GM12878 (cell line): ENCODE results near the gene SEC24A. TPM values are rescaled to one million over a fixed set of nuclear protein-coding genes. Genes with fewer than 3 reads are reported as not detected.

Experiments
- CBFB ChIP-seq: IDR thresholded peaks from 2 replicates; pipeline ENCODE4 v1.6.1; 2016; ENCODE audit warnings: antibody characterized with exemption, low read depth
- CBX5 ChIP-seq: sonication (generic); IDR thresholded peaks from 2 replicates; pipeline ENCODE4 v1.6.1; 2016; ENCODE audit warnings: low read depth, moderate library complexity, mild to moderate bottlenecking, inconsistent platforms
- CREM ChIP-seq: IDR thresholded peaks from 2 replicates; pipeline ENCODE4 v1.6.1; 2014; ENCODE audit warnings: antibody characterized with exemption, low read depth
- GATAD2B ChIP-seq: fragments of 450-650 bp; conservative IDR thresholded peaks from 2 replicates; pipeline ENCODE4 v1.6.1; 2017; ENCODE audit warnings: low read depth, mild to moderate bottlenecking, moderate library complexity
- HDAC2 ChIP-seq: fragments of 200-600 bp; sonication (generic); IDR thresholded peaks from 2 replicates; pipeline ENCODE4 v1.6.1; 2017
- NFIC ChIP-seq: IDR thresholded peaks from 2 replicates; pipeline ENCODE4 v1.6.1; 2012; ENCODE audit warnings: low read depth, mild to moderate bottlenecking, inconsistent platforms, low read length, moderate library complexity
- NFYB ChIP-seq: IDR thresholded peaks from 2 replicates; pipeline ENCODE4 v1.6.1; 2011; ENCODE audit warnings: low read depth, mild to moderate bottlenecking, low read length, improper control_type of control experiment, moderate library complexity; ENCODE audit not compliant: insufficient read depth
- RELA ChIP-seq: fragments of 450-650 bp; IDR thresholded peaks from 2 replicates; pipeline ENCODE4 v1.8.0; 2014; ENCODE audit warnings: borderline replicate concordance; ENCODE audit not compliant: partially characterized antibody
- SIN3A ChIP-seq: IDR thresholded peaks from 2 replicates; pipeline ENCODE4 v1.6.1; 2012; ENCODE audit warnings: low read depth, low read length, improper control_type of control experiment
- SUZ12 ChIP-seq: fragments of 200-600 bp; sonication (generic); IDR thresholded peaks from one replicate; pipeline ENCODE4 v1.6.1; 2018; ENCODE audit warnings: antibody characterized with exemption, mild to moderate bottlenecking; ENCODE audit not compliant: unreplicated experiment
- TARDBP ChIP-seq: IDR thresholded peaks from 2 replicates; pipeline ENCODE4 v1.6.1; 2016; ENCODE audit warnings: borderline replicate concordance
- TCF12 ChIP-seq: IDR thresholded peaks from 2 replicates; pipeline ENCODE4 v1.6.1; 2011; ENCODE audit warnings: low read depth, mild to moderate bottlenecking, low read length
- YY1 ChIP-seq: IDR thresholded peaks from 2 replicates; pipeline ENCODE4 v1.6.1; 2011; ENCODE audit warnings: low read depth, mild to moderate bottlenecking, low read length
- ZNF622 ChIP-seq: fragments of 450-650 bp; IDR thresholded peaks from 2 replicates; pipeline ENCODE4 v1.6.1; 2017; ENCODE audit warnings: mild to moderate bottlenecking, inconsistent platforms
- polyA plus RNA-seq, 11 experiments: library from polyadenylated mRNA; depleted of rRNA in 4 of 11; unstranded in 6 of 11; stranded (reverse) in 5 of 11; fragments of >200 nt; fragmentation: Nextera tagmentation in 4 of 11; fragmentation: Illumina TruSeq in 1 of 11; extraction: Ambion mirVana in 4 of 11; extraction: Trizol in 1 of 11; gene quantifications; 1 replicate in 1 of 11; 2 replicates in 10 of 11; pipeline versions ENCODE4 v1.2.1 to v1.2.3, GENCODE V29; 2011 to 2016; ENCODE audit warnings: inconsistent platforms in 2 of 11, missing spikeins in 2 of 11, low read depth in 1 of 11
- total RNA-seq, 4 experiments: library from RNA; depleted of rRNA in 3 of 4; stranded (reverse); fragments of >200 nt in 3 of 4; fragmentation: Illumina TruSeq in 1 of 4; extraction: Trizol in 1 of 4; gene quantifications; 2 replicates each; pipeline versions ENCODE4 v1.2.1 to v1.2.3, GENCODE V29; 2013 to 2021
- TF ChIP-seq, protein P1 (sequence below): IDR thresholded peaks from 2 replicates; pipeline ENCODE4 v1.6.1; 2012; ENCODE audit warnings: low read length, inconsistent platforms
- TF ChIP-seq, protein P2 (sequence below): IDR thresholded peaks from 2 replicates; pipeline ENCODE4 v1.6.1; 2012; ENCODE audit warnings: low read depth, low read length, improper control_type of control experiment
- TF ChIP-seq, protein P3 (sequence below): fragments of 450-650 bp; IDR thresholded peaks from 2 replicates; pipeline ENCODE4 v1.6.1; 2018; ENCODE audit warnings: mild to moderate bottlenecking, low read depth, moderate library complexity; ENCODE audit not compliant: partially characterized antibody
- TF ChIP-seq, protein P4 (sequence below): fragments of 450-650 bp; IDR thresholded peaks from 2 replicates; pipeline ENCODE4 v1.6.1; 2018; ENCODE audit warnings: borderline replicate concordance, mild to moderate bottlenecking; ENCODE audit not compliant: partially characterized antibody
- TF ChIP-seq, protein P5 (sequence below): IDR thresholded peaks from 2 replicates; pipeline ENCODE4 v1.6.1; 2012; ENCODE audit warnings: low read depth, low read length, improper control_type of control experiment
- TF ChIP-seq, protein P6 (sequence below): fragments of 450-650 bp; IDR thresholded peaks from 2 replicates; pipeline ENCODE4 v1.6.1; 2016; ENCODE audit warnings: mild to moderate bottlenecking

The SEC24A gene
- total and polyA plus RNA-seq, 10 of the 15 experiments (the other 5 are each of a cell fraction or from before 2014, with no cell fraction given), result 7.1 to 52.2 (median 22.8) TPM

DNA sequence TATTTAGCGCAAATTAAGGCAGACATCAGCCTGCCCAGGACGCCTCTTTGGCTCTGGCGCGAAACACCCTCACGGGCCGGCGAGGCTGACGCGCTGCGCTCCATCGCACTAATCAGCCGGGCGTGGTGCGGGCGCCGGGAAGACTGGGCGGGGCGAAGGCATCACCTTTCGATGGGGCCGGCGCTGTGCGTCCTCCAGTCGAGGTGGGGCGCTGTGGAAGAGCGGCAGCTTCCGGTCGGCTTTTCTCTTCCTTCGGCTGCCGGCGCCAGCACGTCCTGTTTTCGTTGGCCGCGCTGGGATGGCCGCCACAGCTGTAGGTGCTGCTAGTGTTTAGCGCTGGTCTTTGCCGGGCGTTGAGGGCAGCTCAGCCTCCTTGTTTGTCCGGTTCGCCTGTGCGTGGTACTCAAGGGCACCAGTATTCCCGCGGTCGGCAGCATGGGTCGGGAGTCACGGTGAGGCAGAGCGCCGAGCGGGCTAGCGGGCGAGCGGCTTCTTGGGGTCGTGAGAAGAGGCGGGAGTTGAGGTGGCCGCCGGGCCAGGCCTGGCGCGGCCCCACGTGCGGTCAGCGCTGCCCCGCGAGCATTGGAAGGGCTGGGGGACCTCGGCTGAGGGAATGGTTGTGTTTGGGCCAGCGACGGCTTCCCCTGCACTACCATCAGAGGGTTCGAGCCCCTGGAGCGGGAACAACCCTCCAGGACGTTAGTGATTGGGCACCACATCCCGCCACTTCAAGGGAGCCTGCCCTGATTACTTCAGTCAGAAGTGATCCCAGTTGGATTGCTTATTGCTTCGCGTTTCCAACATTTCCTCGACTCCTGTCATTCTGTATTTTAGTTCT lies 110.1 kb downstream of the SEC24A start, which contains the start of gene DDX46 (continued):
- TF ChIP-seq, protein P1, sequence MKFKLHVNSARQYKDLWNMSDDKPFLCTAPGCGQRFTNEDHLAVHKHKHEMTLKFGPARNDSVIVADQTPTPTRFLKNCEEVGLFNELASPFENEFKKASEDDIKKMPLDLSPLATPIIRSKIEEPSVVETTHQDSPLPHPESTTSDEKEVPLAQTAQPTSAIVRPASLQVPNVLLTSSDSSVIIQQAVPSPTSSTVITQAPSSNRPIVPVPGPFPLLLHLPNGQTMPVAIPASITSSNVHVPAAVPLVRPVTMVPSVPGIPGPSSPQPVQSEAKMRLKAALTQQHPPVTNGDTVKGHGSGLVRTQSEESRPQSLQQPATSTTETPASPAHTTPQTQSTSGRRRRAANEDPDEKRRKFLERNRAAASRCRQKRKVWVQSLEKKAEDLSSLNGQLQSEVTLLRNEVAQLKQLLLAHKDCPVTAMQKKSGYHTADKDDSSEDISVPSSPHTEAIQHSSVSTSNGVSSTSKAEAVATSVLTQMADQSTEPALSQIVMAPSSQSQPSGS, result no peak
- TF ChIP-seq TARDBP (no peak), HDAC2 (no peak), SUZ12 (no peak), TCF12 (peak; percentile 76; the same call in 1 of the 2 replicates), CBX5 (no peak; the same call in 1 of the 2 replicates), GATAD2B (no peak; the same call in 1 of the 2 replicates), NFYB (no peak), CREM (peak; percentile 78; the same call in 1 of the 2 replicates), YY1 (peak; percentile 96), NFIC (no peak), SIN3A (peak; percentile 89), ZNF622 (no peak), CBFB (peak; percentile 34; the same call in 1 of the 2 replicates), RELA (peak; percentile 79)
- TF ChIP-seq, protein P2, sequence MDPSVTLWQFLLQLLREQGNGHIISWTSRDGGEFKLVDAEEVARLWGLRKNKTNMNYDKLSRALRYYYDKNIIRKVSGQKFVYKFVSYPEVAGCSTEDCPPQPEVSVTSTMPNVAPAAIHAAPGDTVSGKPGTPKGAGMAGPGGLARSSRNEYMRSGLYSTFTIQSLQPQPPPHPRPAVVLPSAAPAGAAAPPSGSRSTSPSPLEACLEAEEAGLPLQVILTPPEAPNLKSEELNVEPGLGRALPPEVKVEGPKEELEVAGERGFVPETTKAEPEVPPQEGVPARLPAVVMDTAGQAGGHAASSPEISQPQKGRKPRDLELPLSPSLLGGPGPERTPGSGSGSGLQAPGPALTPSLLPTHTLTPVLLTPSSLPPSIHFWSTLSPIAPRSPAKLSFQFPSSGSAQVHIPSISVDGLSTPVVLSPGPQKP, result peak; percentile 90
- TF ChIP-seq, protein P3, sequence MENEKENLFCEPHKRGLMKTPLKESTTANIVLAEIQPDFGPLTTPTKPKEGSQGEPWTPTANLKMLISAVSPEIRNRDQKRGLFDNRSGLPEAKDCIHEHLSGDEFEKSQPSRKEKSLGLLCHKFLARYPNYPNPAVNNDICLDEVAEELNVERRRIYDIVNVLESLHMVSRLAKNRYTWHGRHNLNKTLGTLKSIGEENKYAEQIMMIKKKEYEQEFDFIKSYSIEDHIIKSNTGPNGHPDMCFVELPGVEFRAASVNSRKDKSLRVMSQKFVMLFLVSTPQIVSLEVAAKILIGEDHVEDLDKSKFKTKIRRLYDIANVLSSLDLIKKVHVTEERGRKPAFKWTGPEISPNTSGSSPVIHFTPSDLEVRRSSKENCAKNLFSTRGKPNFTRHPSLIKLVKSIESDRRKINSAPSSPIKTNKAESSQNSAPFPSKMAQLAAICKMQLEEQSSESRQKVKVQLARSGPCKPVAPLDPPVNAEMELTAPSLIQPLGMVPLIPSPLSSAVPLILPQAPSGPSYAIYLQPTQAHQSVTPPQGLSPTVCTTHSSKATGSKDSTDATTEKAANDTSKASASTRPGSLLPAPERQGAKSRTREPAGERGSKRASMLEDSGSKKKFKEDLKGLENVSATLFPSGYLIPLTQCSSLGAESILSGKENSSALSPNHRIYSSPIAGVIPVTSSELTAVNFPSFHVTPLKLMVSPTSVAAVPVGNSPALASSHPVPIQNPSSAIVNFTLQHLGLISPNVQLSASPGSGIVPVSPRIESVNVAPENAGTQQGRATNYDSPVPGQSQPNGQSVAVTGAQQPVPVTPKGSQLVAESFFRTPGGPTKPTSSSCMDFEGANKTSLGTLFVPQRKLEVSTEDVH, result no peak
- TF ChIP-seq, protein P4, sequence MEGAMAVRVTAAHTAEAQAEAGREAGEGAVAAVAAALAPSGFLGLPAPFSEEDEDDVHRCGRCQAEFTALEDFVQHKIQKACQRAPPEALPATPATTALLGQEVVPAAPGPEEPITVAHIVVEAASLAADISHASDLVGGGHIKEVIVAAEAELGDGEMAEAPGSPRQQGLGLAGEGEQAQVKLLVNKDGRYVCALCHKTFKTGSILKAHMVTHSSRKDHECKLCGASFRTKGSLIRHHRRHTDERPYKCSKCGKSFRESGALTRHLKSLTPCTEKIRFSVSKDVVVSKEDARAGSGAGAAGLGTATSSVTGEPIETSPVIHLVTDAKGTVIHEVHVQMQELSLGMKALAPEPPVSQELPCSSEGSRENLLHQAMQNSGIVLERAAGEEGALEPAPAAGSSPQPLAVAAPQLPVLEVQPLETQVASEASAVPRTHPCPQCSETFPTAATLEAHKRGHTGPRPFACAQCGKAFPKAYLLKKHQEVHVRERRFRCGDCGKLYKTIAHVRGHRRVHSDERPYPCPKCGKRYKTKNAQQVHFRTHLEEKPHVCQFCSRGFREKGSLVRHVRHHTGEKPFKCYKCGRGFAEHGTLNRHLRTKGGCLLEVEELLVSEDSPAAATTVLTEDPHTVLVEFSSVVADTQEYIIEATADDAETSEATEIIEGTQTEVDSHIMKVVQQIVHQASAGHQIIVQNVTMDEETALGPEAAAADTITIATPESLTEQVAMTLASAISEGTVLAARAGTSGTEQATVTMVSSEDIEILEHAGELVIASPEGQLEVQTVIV, result peak; percentile 26
- TF ChIP-seq, protein P5, sequence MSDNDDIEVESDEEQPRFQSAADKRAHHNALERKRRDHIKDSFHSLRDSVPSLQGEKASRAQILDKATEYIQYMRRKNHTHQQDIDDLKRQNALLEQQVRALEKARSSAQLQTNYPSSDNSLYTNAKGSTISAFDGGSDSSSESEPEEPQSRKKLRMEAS, result no peak
- TF ChIP-seq, protein P6, sequence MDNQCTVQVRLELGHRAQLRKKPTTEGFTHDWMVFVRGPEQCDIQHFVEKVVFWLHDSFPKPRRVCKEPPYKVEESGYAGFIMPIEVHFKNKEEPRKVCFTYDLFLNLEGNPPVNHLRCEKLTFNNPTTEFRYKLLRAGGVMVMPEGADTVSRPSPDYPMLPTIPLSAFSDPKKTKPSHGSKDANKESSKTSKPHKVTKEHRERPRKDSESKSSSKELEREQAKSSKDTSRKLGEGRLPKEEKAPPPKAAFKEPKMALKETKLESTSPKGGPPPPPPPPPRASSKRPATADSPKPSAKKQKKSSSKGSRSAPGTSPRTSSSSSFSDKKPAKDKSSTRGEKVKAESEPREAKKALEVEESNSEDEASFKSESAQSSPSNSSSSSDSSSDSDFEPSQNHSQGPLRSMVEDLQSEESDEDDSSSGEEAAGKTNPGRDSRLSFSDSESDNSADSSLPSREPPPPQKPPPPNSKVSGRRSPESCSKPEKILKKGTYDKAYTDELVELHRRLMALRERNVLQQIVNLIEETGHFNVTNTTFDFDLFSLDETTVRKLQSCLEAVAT, result peak; percentile 66
